ENCODE data around the gene METTL15.

The METTL15 gene

DNA sequence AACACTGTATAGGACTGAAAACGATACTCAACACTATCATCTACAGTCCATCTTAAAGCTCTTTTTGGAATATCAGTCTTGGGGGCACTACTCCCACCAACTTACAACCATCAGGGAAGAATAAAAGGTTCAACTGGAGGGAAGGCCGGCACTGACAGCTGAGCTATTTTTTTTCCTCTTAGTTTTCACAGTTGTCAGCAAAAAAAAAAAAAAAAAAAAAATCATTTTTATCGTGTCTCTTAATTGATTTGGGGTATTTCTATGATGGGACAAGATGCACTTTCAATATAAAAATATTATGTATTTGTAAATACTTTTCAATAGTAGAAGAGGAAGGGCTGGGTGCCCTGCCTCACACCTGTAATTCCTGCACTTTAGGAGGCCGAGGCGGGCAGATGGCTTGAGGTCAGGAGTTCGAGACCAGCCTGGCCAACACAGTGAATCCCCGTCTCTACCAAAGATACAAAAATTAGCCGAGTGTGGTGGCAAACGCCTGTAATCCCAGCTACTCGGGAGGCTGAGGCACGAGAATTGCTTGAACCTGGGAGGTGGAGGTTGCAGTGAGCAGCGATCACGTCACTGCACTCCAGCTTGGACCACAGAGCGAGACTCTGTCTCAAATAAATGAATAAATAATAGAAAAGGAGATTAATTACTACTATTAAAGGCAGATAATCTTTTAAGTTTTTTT is 1.7 kb upstream of the METTL15 start:
- peak overlapping the region; percentile 91 to 98 (median 91) for H3K4me3 Mint-ChIP-seq
- no peaks in the 10 kb centered on the region for H3K9me3 Mint-ChIP-seq
- H3K27ac Mint-ChIP-seq = peak overlapping the region in 2 of 3 experiments; percentile 22 to 61
- no peaks in the 10 kb centered on the region for H3K27me3 Mint-ChIP-seq (ENCODE audit: low read depth)
- H3K36me3 Mint-ChIP-seq (ENCODE audit: low read depth) = no peaks in the 10 kb centered on the region
- H3K4me1 Mint-ChIP-seq = peaks cover 45% of the 10 kb centered on the region
- TF ChIP-seq CTCF (IDR thresholded peaks at IDR 0.05; ENCODE audit: unreplicated experiment in 3 of 3) = no peak

GRCh38 chr11:28107191-28107749 is 918 bp upstream of the METTL15 start:
- Mint-ChIP-seq H3K27me3 (ENCODE audit: low read depth) (no peaks in the 10 kb centered on the region), H3K4me3 (peak overlapping the region; percentile 91 to 98 (median 91)), H3K4me1 (peaks cover 51% of the 10 kb centered on the region), H3K36me3 (ENCODE audit: low read depth) (peaks cover 4% of the 10 kb centered on the region), H3K27ac (peak overlapping the region; percentile 91 to 98 (median 95)), H3K9me3 (no peaks in the 10 kb centered on the region)
- no peak for TF ChIP-seq CTCF (IDR thresholded peaks at IDR 0.05; ENCODE audit: unreplicated experiment in 3 of 3)

DNA sequence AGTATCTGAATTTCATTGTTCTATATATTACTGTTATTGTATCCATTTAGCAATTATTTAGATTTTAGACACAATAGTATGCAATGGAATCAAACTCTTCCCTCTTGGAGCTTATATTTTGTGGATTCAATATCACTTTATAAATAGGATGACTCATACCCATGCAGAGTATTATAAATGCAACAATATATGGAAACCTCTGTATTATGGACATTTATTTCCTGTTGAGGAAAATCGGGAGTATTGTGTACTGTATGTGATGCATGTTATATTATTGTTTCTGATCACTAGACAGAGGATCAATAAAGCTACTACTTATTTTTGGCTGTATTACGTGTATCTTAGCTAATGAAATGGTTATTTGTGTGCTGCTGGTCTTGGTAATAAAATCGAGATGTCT is 770 bp downstream of the METTL15 start:
- Mint-ChIP-seq H3K9me3 (no peaks in the 10 kb centered on the region), H3K27me3 (ENCODE audit: low read depth) (no peaks in the 10 kb centered on the region), H3K27ac (peak overlapping the region; percentile 91 to 98 (median 95)), H3K4me1 (peaks cover 51% of the 10 kb centered on the region), H3K4me3 (peak overlapping the region; percentile 91 to 98 (median 91)), H3K36me3 (ENCODE audit: low read depth) (peaks cover 11% of the 10 kb centered on the region)
- no peak for TF ChIP-seq CTCF (IDR thresholded peaks at IDR 0.05; ENCODE audit: unreplicated experiment in 3 of 3)

DNA sequence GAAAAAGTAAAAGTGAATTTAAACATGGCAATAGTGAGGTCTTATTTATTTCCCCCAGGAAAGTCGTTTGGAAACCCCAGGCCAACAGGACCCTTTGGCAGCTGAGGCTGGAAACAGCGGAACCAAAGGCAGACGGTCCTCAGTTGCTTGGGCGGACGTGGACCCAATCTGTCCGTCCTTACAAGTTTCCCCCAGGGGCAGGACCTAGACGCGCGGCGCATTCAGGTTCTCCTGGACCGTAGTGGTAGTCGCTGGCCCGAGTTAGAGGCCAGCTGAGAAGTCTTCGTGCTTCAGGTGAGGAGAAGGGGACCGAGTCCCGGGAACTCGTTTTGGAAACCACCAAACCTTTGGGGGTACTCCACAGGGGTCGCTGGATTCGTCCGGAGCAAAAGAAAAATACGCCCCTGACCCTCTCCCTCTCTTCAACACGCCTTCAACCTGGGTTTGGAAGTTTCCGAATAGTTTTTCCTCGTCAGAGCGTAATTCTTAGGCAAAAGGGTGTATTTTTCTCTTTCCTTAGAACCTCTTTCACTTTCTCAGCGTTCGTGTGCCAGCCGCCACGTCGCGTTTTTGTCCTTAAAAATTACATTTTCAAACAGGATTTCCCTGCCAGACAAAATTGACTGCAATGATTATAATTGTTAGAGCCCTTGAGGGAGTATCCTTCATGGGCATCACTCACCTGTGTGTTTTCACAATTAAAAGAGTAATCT is 2.1 kb downstream of the METTL15 start:
- peaks cover 45% of the 10 kb centered on the region for H3K4me1 Mint-ChIP-seq
- peak overlapping the region; percentile 91 to 98 (median 95) for H3K27ac Mint-ChIP-seq
- peak overlapping the region; percentile 91 to 98 (median 91) for H3K4me3 Mint-ChIP-seq
- H3K9me3 Mint-ChIP-seq = no peaks in the 10 kb centered on the region
- no peaks in the 10 kb centered on the region for H3K27me3 Mint-ChIP-seq (ENCODE audit: low read depth)
- no peak for TF ChIP-seq CTCF (IDR thresholded peaks at IDR 0.05; ENCODE audit: unreplicated experiment in 3 of 3)
- peaks cover 19% of the 10 kb centered on the region for H3K36me3 Mint-ChIP-seq (ENCODE audit: low read depth)

- TF ChIP-seq CTCF (IDR thresholded peaks at IDR 0.05; ENCODE audit: unreplicated experiment in 3 of 3) = no peak
- Mint-ChIP-seq H3K27ac (peak overlapping the region; percentile 91 to 98 (median 95)), H3K36me3 (ENCODE audit: low read depth) (peaks cover 19% of the 10 kb centered on the region), H3K4me3 (peak overlapping the region; percentile 91 to 98 (median 91)), H3K9me3 (no peaks in the 10 kb centered on the region), H3K4me1 (peaks cover 45% of the 10 kb centered on the region), H3K27me3 (ENCODE audit: low read depth) (no peaks in the 10 kb centered on the region)
Observed at GRCh38 chr11:28110821-28111200, 2.6 kb downstream of the METTL15 start.

Measured in nephron (organoid).